Liver (tissue), 9 donors: ENCODE measurements around the gene DHX16. TPM values are rescaled to one million over a fixed set of nuclear protein-coding genes. Genes with fewer than 3 reads are reported as not detected.

Source experiments
- DNase-seq: peaks from one replicate; pipeline ENCODE4 v3.0.0-alpha.2; 2017; ENCODE audit warnings: low spot score
- H3K27ac ChIP-seq, 2 donors: one replicate each; pipeline ENCODE4 v1.7.0; 2013; ENCODE audit warnings: inconsistent platforms in 2 of 2, low read length in 2 of 2, control low read depth in 1 of 2, low read depth in 1 of 2, mild to moderate bottlenecking in 1 of 2
- H3K27me3 ChIP-seq, 4 donors: one replicate each; pipeline versions ENCODE4 v1.6.1 to v1.7.0; 2013; ENCODE audit warnings: low read length in 3 of 4, inconsistent platforms in 1 of 4, mild to moderate bottlenecking in 1 of 4, moderate library complexity in 1 of 4; ENCODE audit not compliant: control insufficient read depth in 4 of 4, insufficient read depth in 4 of 4
- H3K36me3 ChIP-seq, 4 donors: one replicate each; pipeline versions ENCODE4 v1.6.1 to v1.7.0; 2013; ENCODE audit warnings: low read length in 3 of 4, mild to moderate bottlenecking in 3 of 4, low read depth in 1 of 4, moderate library complexity in 1 of 4; ENCODE audit not compliant: control insufficient read depth in 4 of 4, insufficient read depth in 3 of 4
- H3K4me1 ChIP-seq, 4 donors: one replicate each; pipeline versions ENCODE4 v1.6.1 to v1.7.0; 2013; ENCODE audit warnings: low read length in 3 of 4, mild to moderate bottlenecking in 3 of 4, moderate library complexity in 1 of 4; ENCODE audit not compliant: control insufficient read depth in 4 of 4, insufficient read depth in 4 of 4
- H3K4me3 ChIP-seq, 3 donors: one replicate each; pipeline versions ENCODE4 v1.6.1 to v1.7.0; 2013; ENCODE audit warnings: low read length in 3 of 3, control low read depth in 1 of 3, low read depth in 1 of 3, mild to moderate bottlenecking in 1 of 3
- H3K9ac ChIP-seq, 2 donors: one replicate each; pipeline ENCODE4 v1.7.0; 2013; ENCODE audit warnings: low read length in 2 of 2, mild to moderate bottlenecking in 2 of 2, moderate library complexity in 2 of 2, control low read depth in 1 of 2, low read depth in 1 of 2
- H3K9me3 ChIP-seq, 4 donors: one replicate each; pipeline versions ENCODE4 v1.6.1 to v1.7.0; 2013; ENCODE audit warnings: low read length in 3 of 4; ENCODE audit not compliant: control insufficient read depth in 4 of 4
- ATF3 ChIP-seq: IDR thresholded peaks from 2 replicates; pipeline ENCODE4 v1.6.1; 2016; ENCODE audit warnings: antibody characterized with exemption
- CTCF ChIP-seq: fragments of 150-350 bp; IDR thresholded peaks from 2 replicates; pipeline ENCODE4 v1.5.1; 2017; ENCODE audit warnings: improper control_type of control experiment, low read depth, low read length; ENCODE audit not compliant: missing input control
- FOXA1 ChIP-seq: IDR thresholded peaks from 2 replicates; pipeline ENCODE4 v1.6.1; 2016; ENCODE audit warnings: antibody characterized with exemption
- FOXA2 ChIP-seq: IDR thresholded peaks from 2 replicates; pipeline ENCODE4 v1.6.1; 2016; ENCODE audit warnings: antibody characterized with exemption
- GABPA ChIP-seq, 2 donors: IDR thresholded peaks in 1 of 2; conservative IDR thresholded peaks in 1 of 2; 2 replicates each; pipeline ENCODE4 v1.6.1; 2016; ENCODE audit warnings: antibody characterized with exemption in 2 of 2, mild to moderate bottlenecking in 1 of 2, moderate library complexity in 1 of 2
- HNF4A ChIP-seq, 2 donors: conservative IDR thresholded peaks; 2 replicates each; pipeline ENCODE4 v1.6.1; 2016; ENCODE audit warnings: antibody characterized with exemption in 2 of 2, mild to moderate bottlenecking in 2 of 2
- HNF4G ChIP-seq: IDR thresholded peaks from 2 replicates; pipeline ENCODE4 v1.6.1; 2016; ENCODE audit warnings: antibody characterized with exemption
- JUND ChIP-seq, 2 donors: IDR thresholded peaks; 2 replicates each; pipeline ENCODE4 v1.6.1; 2016; ENCODE audit warnings: antibody characterized with exemption in 2 of 2
- MAX ChIP-seq: IDR thresholded peaks from 2 replicates; pipeline ENCODE4 v1.6.1; 2016; ENCODE audit warnings: antibody characterized with exemption
- NR2F2 ChIP-seq: IDR thresholded peaks from 2 replicates; pipeline ENCODE4 v1.6.1; 2016; ENCODE audit warnings: antibody characterized with exemption
- RAD21 ChIP-seq, 2 donors: IDR thresholded peaks; 2 replicates each; pipeline ENCODE4 v1.6.1; 2016; ENCODE audit warnings: antibody characterized with exemption in 2 of 2, mild to moderate bottlenecking in 2 of 2
- REST ChIP-seq: IDR thresholded peaks from 2 replicates; pipeline ENCODE4 v1.6.1; 2016; ENCODE audit warnings: antibody characterized with exemption, mild to moderate bottlenecking
- RXRA ChIP-seq, 2 donors: IDR thresholded peaks; 2 replicates each; pipeline ENCODE4 v1.6.1; 2017 to 2018; ENCODE audit warnings: antibody characterized with exemption in 2 of 2, mild to moderate bottlenecking in 1 of 2
- SP1 ChIP-seq: IDR thresholded peaks from 2 replicates; pipeline ENCODE4 v1.6.1; 2018; ENCODE audit warnings: antibody characterized with exemption, mild to moderate bottlenecking
- TAF1 ChIP-seq: conservative IDR thresholded peaks from 2 replicates; pipeline ENCODE4 v1.6.1; 2016; ENCODE audit warnings: antibody characterized with exemption, mild to moderate bottlenecking
- YY1 ChIP-seq: IDR thresholded peaks from 2 replicates; pipeline ENCODE4 v1.6.1; 2016; ENCODE audit warnings: antibody characterized with exemption, mild to moderate bottlenecking
- whole genome bisulfite sequencing: extraction: QIAGEN DNeasy Blood & Tissue Kit; methylation state at CpG from one replicate; pipeline ENCODE4 v1.1.7; 2013; 5-methylcytosine and 5-hydroxymethylcytosine counted together
- polyA plus RNA-seq, 2 donors: library from polyadenylated mRNA; stranded (reverse) in 1 of 2; unstranded in 1 of 2; fragments of 200-250 nt in 1 of 2; fragments of >200 nt in 1 of 2; fragmentation: Nextera tagmentation in 1 of 2; extraction: Ambion mirVana in 1 of 2; gene quantifications; one replicate each; pipeline versions ENCODE4 v1.2.1 to v1.2.3, GENCODE V29; 2013 to 2015
- total RNA-seq, 2 donors: library from RNA; depleted of rRNA; stranded (reverse); fragments of >200 nt; gene quantifications; one replicate each; pipeline ENCODE4 v1.2.3, GENCODE V29; 2014
- TF ChIP-seq, protein P1 (sequence below): IDR thresholded peaks from 2 replicates; pipeline ENCODE4 v1.6.1; 2016; ENCODE audit warnings: antibody characterized with exemption
- donor health status: healthy.
- donor health status: healthy.
- donor health status: healthy.
- donor health status: healthy.
- donor health status: healthy.

DHX16 gene
- total and polyA plus RNA-seq, 4 donors, result 10.1 to 23.9 (median 17.4) TPM

- Histone ChIP-seq H3K4me1 (peaks cover 4 to 42% (median 34%) of the 10 kb centered on the region in 4 donors), H3K27ac (peak within 1 kb of the TSS; percentile 90 to 96), H3K36me3 (peaks cover 6 to 24% (median 19%) of the 10 kb centered on the region in 4 donors)
Measured at GRCh38 chr6:30719791-30720737, 47.3 kb upstream of the DHX16 start, which contains the start of gene TUBB. TUBB (plus strand) TSS chr6:30720352; CDS start chr6:30720507, 155 bp downstream.

More at GRCh38 chr6:30719791-30720737, 47.3 kb upstream of the DHX16 start, which contains the start of gene TUBB:
- TF ChIP-seq HNF4G (no peak), ATF3 (no peak), CTCF (peak; percentile 14), GABPA (IDR thresholded peaks at IDR 0.05 in 1 of 2, conservative IDR thresholded peaks at IDR 0.05 in 1 of 2) (peak in 1 of 2 donors; percentile 22), FOXA2 (no peak), SP1 (peak; percentile 68), TAF1 (peak; percentile 98), MAX (peak; percentile 48), REST (peak; percentile 80), FOXA1 (no peak), JUND (IDR thresholded peaks at IDR 0.05) (no peak), RAD21 (IDR thresholded peaks at IDR 0.05) (peak; percentile 4 to 40), HNF4A (conservative IDR thresholded peaks at IDR 0.05) (peak in 1 of 2 donors; percentile 10), NR2F2 (peak; percentile 31), RXRA (IDR thresholded peaks at IDR 0.05) (peak in 1 of 2 donors; percentile 41), YY1 (peak; percentile 96)
- TF ChIP-seq, protein P1, sequence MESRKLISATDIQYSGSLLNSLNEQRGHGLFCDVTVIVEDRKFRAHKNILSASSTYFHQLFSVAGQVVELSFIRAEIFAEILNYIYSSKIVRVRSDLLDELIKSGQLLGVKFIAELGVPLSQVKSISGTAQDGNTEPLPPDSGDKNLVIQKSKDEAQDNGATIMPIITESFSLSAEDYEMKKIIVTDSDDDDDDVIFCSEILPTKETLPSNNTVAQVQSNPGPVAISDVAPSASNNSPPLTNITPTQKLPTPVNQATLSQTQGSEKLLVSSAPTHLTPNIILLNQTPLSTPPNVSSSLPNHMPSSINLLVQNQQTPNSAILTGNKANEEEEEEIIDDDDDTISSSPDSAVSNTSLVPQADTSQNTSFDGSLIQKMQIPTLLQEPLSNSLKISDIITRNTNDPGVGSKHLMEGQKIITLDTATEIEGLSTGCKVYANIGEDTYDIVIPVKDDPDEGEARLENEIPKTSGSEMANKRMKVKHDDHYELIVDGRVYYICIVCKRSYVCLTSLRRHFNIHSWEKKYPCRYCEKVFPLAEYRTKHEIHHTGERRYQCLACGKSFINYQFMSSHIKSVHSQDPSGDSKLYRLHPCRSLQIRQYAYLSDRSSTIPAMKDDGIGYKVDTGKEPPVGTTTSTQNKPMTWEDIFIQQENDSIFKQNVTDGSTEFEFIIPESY, result no peak
- DNase-seq, result peak; percentile 93
- Histone ChIP-seq H3K4me3 (peak within 1 kb of the TSS; percentile 79 to 94 (median 93)), H3K9me3 (no peaks in the 10 kb centered on the region), H3K27me3 (no peaks in the 10 kb centered on the region), H3K9ac (peak within 1 kb of the TSS; percentile 95 to 99)
- under 1% methylated on average over 38 of the region's 38 CpGs for WGBS
